Measurements from ENCODE around the gene CALY.

CALY gene

GRCh38 chr10:133378251-133379096, 41.8 kb upstream of the CALY start (continued):
- peak; percentile 68; the same call in 1 of the 2 replicates for TF ChIP-seq ZNF501 (tag by site-specific recombination; IDR thresholded peaks at IDR 0.05)
- no peak for TF ChIP-seq ZNF114 (tag by site-specific recombination; IDR thresholded peaks at IDR 0.05)
- no peak for TF ChIP-seq SALL2 (tag by site-specific recombination; IDR thresholded peaks at IDR 0.05; ENCODE audit: borderline replicate concordance)
- no peak for TF ChIP-seq HIC1 (tag by site-specific recombination; IDR thresholded peaks at IDR 0.05)
- TF ChIP-seq SP2 (tag by site-specific recombination; IDR thresholded peaks at IDR 0.05): peak; percentile 65
- no peak for TF ChIP-seq GLI4 (tag by site-specific recombination; IDR thresholded peaks at IDR 0.05)
- TF ChIP-seq ZNF692 (tag by site-specific recombination; IDR thresholded peaks at IDR 0.05): peak; percentile 30; the same call in 1 of the 2 replicates
- no peak for TF ChIP-seq ZNF146 (tag by site-specific recombination; IDR thresholded peaks at IDR 0.05)
- TF ChIP-seq ZNF155 (tag by site-specific recombination; IDR thresholded peaks at IDR 0.05): no peak
- TF ChIP-seq ZNF16 (tag by site-specific recombination; IDR thresholded peaks at IDR 0.05; ENCODE audit: low read depth): no peak
- TF ChIP-seq ZNF777 (tag by site-specific recombination; IDR thresholded peaks at IDR 0.05; ENCODE audit: borderline replicate concordance): 0 out of 2 replicates have a peak, but pooled peaks have one; percentile 56
- no peak for TF ChIP-seq ZNF610 (tag by site-specific recombination; IDR thresholded peaks at IDR 0.05; ENCODE audit: borderline replicate concordance)
- no peak for TF ChIP-seq ZNF37A (tag by site-specific recombination; IDR thresholded peaks at IDR 0.05)
- no peak for TF ChIP-seq GFI1B (tag by site-specific recombination; IDR thresholded peaks at IDR 0.05)
- no peak for TF ChIP-seq MZF1 (tag by site-specific recombination; IDR thresholded peaks at IDR 0.05; ENCODE audit: borderline replicate concordance)
- no peak for TF ChIP-seq YY2 (tag by site-specific recombination; IDR thresholded peaks at IDR 0.05)
- TF ChIP-seq ZNF449 (tag by site-specific recombination; IDR thresholded peaks at IDR 0.05): peak; percentile 22; the same call in 1 of the 2 replicates
- peak; percentile 27; the same call in 1 of the 2 replicates for TF ChIP-seq ZNF76 (tag by site-specific recombination; IDR thresholded peaks at IDR 0.05; ENCODE audit: borderline replicate concordance, low read depth)
- no peak for TF ChIP-seq RBAK (tag by site-specific recombination; IDR thresholded peaks at IDR 0.05)
- TF ChIP-seq ZNF184 (tag by site-specific recombination; IDR thresholded peaks at IDR 0.05): no peak
- TF ChIP-seq ZNF654 (tag by site-specific recombination; IDR thresholded peaks at IDR 0.05; ENCODE audit: low read depth): no peak
- TF ChIP-seq ZBTB26 (tag by site-specific recombination; optimal IDR thresholded peaks at IDR 0.05): peak; percentile 97
- TF ChIP-seq ZNF10 (tag by site-specific recombination; IDR thresholded peaks at IDR 0.05): no peak
- TF ChIP-seq ZNF670 (tag by site-specific recombination; IDR thresholded peaks at IDR 0.05; ENCODE audit: low read depth): no peak
- no peak for TF ChIP-seq ZNF280D (tag by site-specific recombination; IDR thresholded peaks at IDR 0.05)
- TF ChIP-seq ZBTB8A (tag by site-specific recombination; IDR thresholded peaks at IDR 0.05): peak; percentile 88
- 0 out of 2 replicates have a peak, but pooled peaks have one; percentile 18 for TF ChIP-seq ZBTB44 (tag by site-specific recombination; IDR thresholded peaks at IDR 0.05)
- peak; percentile 49 for TF ChIP-seq GLIS1 (tag by site-specific recombination; IDR thresholded peaks at IDR 0.05)
